Osteocyte (in vitro differentiated cells): ENCODE measurements around the gene TBL1XR1. TPM values are rescaled to one million over a fixed set of nuclear protein-coding genes. Genes with fewer than 3 reads are reported as not detected.

Experiments used
- DNase-seq: peaks from one replicate; pipeline ENCODE4 v3.0.0; 2021; ENCODE audit warnings: mixed read lengths; ENCODE audit not compliant: unreplicated experiment; ENCODE audit errors: extremely low spot score
- H3K27ac Mint-ChIP-seq: one replicate; pipeline ENCODE4 v1.8.0; 2021; ENCODE audit warnings: mild to moderate bottlenecking, mixed read lengths; ENCODE audit not compliant: unreplicated experiment
- H3K27me3 Mint-ChIP-seq: one replicate; pipeline ENCODE4 v1.8.0; 2021; ENCODE audit warnings: mixed read lengths; ENCODE audit not compliant: unreplicated experiment
- H3K36me3 Mint-ChIP-seq: one replicate; pipeline ENCODE4 v1.8.0; 2021; ENCODE audit warnings: mixed read lengths; ENCODE audit not compliant: unreplicated experiment
- H3K4me1 Mint-ChIP-seq: one replicate; pipeline ENCODE4 v1.8.0; 2021; ENCODE audit warnings: mixed read lengths; ENCODE audit not compliant: unreplicated experiment
- H3K4me3 Mint-ChIP-seq: one replicate; pipeline ENCODE4 v1.8.0; 2021; ENCODE audit warnings: mild to moderate bottlenecking, moderate library complexity, mixed read lengths; ENCODE audit not compliant: unreplicated experiment
- H3K9me3 Mint-ChIP-seq: one replicate; pipeline ENCODE4 v1.8.0; 2021; ENCODE audit warnings: mixed read lengths; ENCODE audit not compliant: unreplicated experiment
- CTCF ChIP-seq: fragments of 200-600 bp; sonication (generic); IDR thresholded peaks from 2 replicates; pipeline ENCODE4 v1.5.0; 2021; ENCODE audit warnings: antibody characterized with exemption, mild to moderate bottlenecking, moderate library complexity
- total RNA-seq: library from RNA; stranded (reverse); gene quantifications from 2 replicates; pipeline ENCODE4 v1.2.1, GENCODE V29; 2021

TBL1XR1 gene
- total RNA-seq, 1 donor from 2014 or later, result 370 TPM

DNA sequence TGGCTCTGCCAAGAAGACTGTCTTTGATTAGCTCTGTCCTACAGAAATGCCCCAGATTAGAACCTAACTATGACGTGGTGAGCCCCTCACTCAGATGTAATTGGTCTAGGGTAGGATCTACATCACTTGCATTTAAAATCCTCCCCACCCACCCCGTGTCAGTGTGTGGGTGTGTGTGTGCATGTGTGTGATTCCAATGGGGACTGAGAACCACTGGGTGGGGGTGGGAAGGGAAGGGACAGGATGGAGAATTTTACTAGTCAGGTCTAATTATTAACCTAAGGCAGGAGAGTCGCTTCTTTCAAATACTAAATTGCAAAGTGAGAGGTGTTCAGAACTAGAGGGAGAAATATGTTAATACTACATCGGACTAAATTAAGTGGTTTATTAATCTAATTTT is 91.7 kb downstream of the TBL1XR1 start:
- no peak for TF ChIP-seq CTCF
- Mint-ChIP-seq H3K27me3 (no peaks in the 10 kb centered on the region), H3K9me3 (no peaks in the 10 kb centered on the region), H3K36me3 (peaks cover 8% of the 10 kb centered on the region), H3K4me3 (no peak overlapping the region), H3K4me1 (peaks cover 83% of the 10 kb centered on the region), H3K27ac (peak overlapping the region; percentile 13)
- DNase-seq, result no peak

DNA sequence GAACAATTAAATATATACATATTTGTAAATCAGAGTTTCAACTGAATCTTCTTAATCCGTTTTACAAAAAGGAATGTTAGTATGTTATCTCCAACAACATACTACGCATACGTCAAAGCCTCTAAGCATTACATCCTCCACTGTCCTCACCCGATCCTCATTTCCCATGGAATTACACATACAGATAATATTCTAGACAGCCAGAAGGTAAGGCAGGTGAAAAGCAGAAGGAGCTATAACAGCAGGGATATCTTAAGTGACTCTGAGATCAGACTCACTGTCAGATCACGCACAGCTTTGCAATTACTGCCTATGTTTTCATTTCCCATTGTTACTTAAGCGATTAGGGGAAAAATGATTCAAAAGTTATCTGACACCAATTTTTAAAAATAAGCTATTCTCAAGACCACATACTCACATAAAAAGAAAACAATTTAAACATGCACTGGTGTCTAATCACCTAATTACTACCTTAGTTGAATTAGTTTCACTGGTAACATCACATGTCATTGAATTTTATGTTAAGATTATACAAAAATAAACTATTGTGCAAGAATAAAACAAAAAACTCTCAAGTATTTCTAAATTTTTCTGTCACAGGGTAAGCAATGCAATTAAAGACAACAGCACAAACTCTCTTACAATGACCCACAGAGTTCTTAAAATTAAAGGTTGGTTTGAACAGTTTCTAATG is 92.8 kb downstream of the TBL1XR1 start:
- Mint-ChIP-seq H3K4me1 (peaks cover 75% of the 10 kb centered on the region), H3K36me3 (peaks cover 3% of the 10 kb centered on the region), H3K9me3 (no peaks in the 10 kb centered on the region), H3K27ac (no peak overlapping the region), H3K4me3 (no peak overlapping the region), H3K27me3 (no peaks in the 10 kb centered on the region)
- DNase-seq, result no peak
- TF ChIP-seq CTCF, result no peak

GRCh38 chr3:177102553-177102952 is 94.7 kb downstream of the TBL1XR1 start:
- H3K27ac Mint-ChIP-seq, result no peak overlapping the region
- DNase-seq, result no peak
- H3K9me3 Mint-ChIP-seq, result no peaks in the 10 kb centered on the region
- H3K4me3 Mint-ChIP-seq, result no peak overlapping the region
- H3K36me3 Mint-ChIP-seq, result peaks cover 4% of the 10 kb centered on the region
- no peaks in the 10 kb centered on the region for H3K27me3 Mint-ChIP-seq
- TF ChIP-seq CTCF, result no peak
- peaks cover 61% of the 10 kb centered on the region for H3K4me1 Mint-ChIP-seq

DNA sequence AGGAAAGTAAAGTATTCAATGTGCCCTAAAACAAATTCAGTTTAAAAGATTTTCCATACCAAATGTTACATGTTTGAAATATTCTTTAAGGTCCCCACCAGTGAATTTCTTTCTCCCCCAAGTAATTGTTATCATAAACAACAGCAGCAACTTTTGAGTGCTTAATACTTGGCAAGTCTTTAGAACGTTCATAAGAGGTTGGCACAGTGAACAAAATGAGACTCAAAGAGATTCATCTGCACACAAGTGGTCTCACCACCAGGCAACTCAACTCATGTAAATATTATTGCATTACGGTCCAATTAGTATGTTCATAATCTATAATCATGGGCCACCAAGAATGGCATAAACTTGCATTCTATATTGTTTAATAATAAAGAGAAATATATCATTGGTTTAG is 98.7 kb downstream of the TBL1XR1 start:
- no peaks in the 10 kb centered on the region for H3K27me3 Mint-ChIP-seq
- H3K4me3 Mint-ChIP-seq, result no peak overlapping the region
- no peak for DNase-seq
- peaks cover 23% of the 10 kb centered on the region for H3K36me3 Mint-ChIP-seq
- no peak overlapping the region for H3K27ac Mint-ChIP-seq
- peaks cover 10% of the 10 kb centered on the region for H3K9me3 Mint-ChIP-seq
- TF ChIP-seq CTCF, result no peak
- H3K4me1 Mint-ChIP-seq, result peaks cover 41% of the 10 kb centered on the region

- peaks cover 14% of the 10 kb centered on the region for H3K9me3 Mint-ChIP-seq
- H3K36me3 Mint-ChIP-seq, result peaks cover 36% of the 10 kb centered on the region
- peaks cover 27% of the 10 kb centered on the region for H3K4me1 Mint-ChIP-seq
- no peak overlapping the region for H3K4me3 Mint-ChIP-seq
- TF ChIP-seq CTCF, result no peak
- H3K27me3 Mint-ChIP-seq, result no peaks in the 10 kb centered on the region
- no peak for DNase-seq
- peak overlapping the region; percentile 50 for H3K27ac Mint-ChIP-seq
Observed at GRCh38 chr3:177096615-177097014, 100.7 kb downstream of the TBL1XR1 start.
